Neural cell (in vitro differentiated cells): ENCODE data around the gene GDA. TPM values are rescaled to one million over a fixed set of nuclear protein-coding genes. Genes with fewer than 3 reads are reported as not detected.
A peak's percentile ranks its signal among the peaks of the same experiment; 100 is the strongest.

Source experiments
- H2AFZ ChIP-seq: fragments of 200-600, 300-800 bp; sonication (generic), shearing (Covaris generic); 2 replicates; pipeline ENCODE4 v1.6.0; 2014; ENCODE audit warnings: low read depth, mild to moderate bottlenecking, antibody characterized with exemption, low read length, moderate library complexity
- H3F3A ChIP-seq: fragments of 200-600 bp; shearing (Covaris generic); 2 replicates; pipeline ENCODE4 v1.6.1; 2016; ENCODE audit warnings: mild to moderate bottlenecking, moderate library complexity, mixed read lengths, antibody characterized with exemption, low read length; ENCODE audit not compliant: insufficient read depth, poor library complexity, severe bottlenecking
- H3K27ac ChIP-seq: fragments of 200-600, 300-800 bp; sonication (generic), shearing (Covaris generic); 2 replicates; pipeline ENCODE4 v1.5.1; 2014; ENCODE audit warnings: mild to moderate bottlenecking, low read length, moderate library complexity
- H3K27me3 ChIP-seq: fragments of 300-800, 200-600 bp; sonication (generic), shearing (Covaris generic); 2 replicates; pipeline ENCODE4 v1.6.0; 2014; ENCODE audit warnings: mild to moderate bottlenecking, low read depth, low read length, moderate library complexity; ENCODE audit not compliant: insufficient read depth
- H3K36me3 ChIP-seq: fragments of 300-800, 200-600 bp; sonication (generic), shearing (Covaris generic); 2 replicates; pipeline ENCODE4 v1.5.1; 2014; ENCODE audit warnings: mild to moderate bottlenecking, antibody characterized with exemption, low read length, moderate library complexity; ENCODE audit not compliant: insufficient read depth
- H3K4me2 ChIP-seq: fragments of 300-800, 200-600 bp; sonication (generic), shearing (Covaris generic); 2 replicates; pipeline ENCODE4 v1.6.0; 2014; ENCODE audit warnings: mild to moderate bottlenecking, low read length
- H3K4me3 ChIP-seq: fragments of 300-800, 200-600 bp; sonication (generic), shearing (Covaris generic); 2 replicates; pipeline ENCODE4 v1.5.1; 2014; ENCODE audit warnings: mild to moderate bottlenecking, low read length, moderate library complexity
- H3K79me2 ChIP-seq: fragments of 200-600 bp; shearing (Covaris generic); replicated peaks from 2 replicates; pipeline ENCODE4 v1.6.0; 2014; ENCODE audit warnings: mild to moderate bottlenecking, low read length, moderate library complexity; ENCODE audit not compliant: insufficient read depth
- H3K9ac ChIP-seq: fragments of 300-800, 200-600 bp; sonication (generic), shearing (Covaris generic); 2 replicates; pipeline ENCODE4 v1.6.1; 2016; ENCODE audit warnings: mild to moderate bottlenecking, low read length, mixed read lengths
- H3K9me2 ChIP-seq: fragments of 200-600 bp; shearing (Covaris generic); 2 replicates; pipeline ENCODE4 v1.6.1; 2016; ENCODE audit warnings: mild to moderate bottlenecking, low read length, mixed read lengths; ENCODE audit not compliant: insufficient read depth
- H3K9me3 ChIP-seq: fragments of 200-600, 300-800 bp; sonication (generic), shearing (Covaris generic); 2 replicates; pipeline ENCODE4 v1.6.1; 2016; ENCODE audit warnings: mild to moderate bottlenecking, mixed run types, low read length, moderate library complexity, mixed read lengths
- H4K20me1 ChIP-seq: fragments of 200-600 bp; shearing (Covaris generic); 2 replicates; pipeline ENCODE4 v1.6.1; 2016; ENCODE audit warnings: mild to moderate bottlenecking, mixed run types; ENCODE audit not compliant: insufficient read depth
- EP300 ChIP-seq: fragments of 450-650 bp; conservative IDR thresholded peaks from 2 replicates; pipeline ENCODE4 v1.6.1; 2014; ENCODE audit warnings: antibody characterized with exemption, mild to moderate bottlenecking, moderate library complexity; ENCODE audit not compliant: poor library complexity, severe bottlenecking
- EZH2 ChIP-seq: fragments of 200-600, 300-800 bp; shearing (Covaris generic), sonication (generic); IDR thresholded peaks from 2 replicates; pipeline ENCODE4 v1.6.1; 2014; ENCODE audit warnings: antibody characterized with exemption, low read length, borderline replicate concordance, mild to moderate bottlenecking; ENCODE audit not compliant: insufficient read depth, poor library complexity, severe bottlenecking
- MXI1 ChIP-seq: fragments of 450-650 bp; conservative IDR thresholded peaks from 2 replicates; pipeline ENCODE4 v1.6.1; 2014; ENCODE audit warnings: antibody characterized with exemption, mild to moderate bottlenecking; ENCODE audit not compliant: poor library complexity, severe bottlenecking
- POLR2AphosphoS5 ChIP-seq: IDR thresholded peaks from 2 replicates; pipeline ENCODE4 v1.6.1; 2012
- RAD21 ChIP-seq: fragments of 450-650 bp; conservative IDR thresholded peaks from 2 replicates; pipeline ENCODE4 v1.6.1; 2014; ENCODE audit warnings: antibody characterized with exemption, mild to moderate bottlenecking, moderate library complexity
- REST ChIP-seq: IDR thresholded peaks from 2 replicates; pipeline ENCODE4 v1.6.1; 2012; ENCODE audit warnings: borderline replicate concordance
- SMC3 ChIP-seq: fragments of 450-650 bp; conservative IDR thresholded peaks from 2 replicates; pipeline ENCODE4 v1.6.1; 2014; ENCODE audit warnings: antibody characterized with exemption, mild to moderate bottlenecking, moderate library complexity; ENCODE audit not compliant: poor library complexity
- TAF1 ChIP-seq: IDR thresholded peaks from 2 replicates; pipeline ENCODE4 v1.6.1; 2012; ENCODE audit warnings: low read depth
- polyA plus RNA-seq: library from polyadenylated mRNA; depleted of rRNA; stranded (reverse); fragments of >200 nt; gene quantifications from 2 replicates; pipeline ENCODE4 v1.2.3, GENCODE V29; 2014
- TF ChIP-seq, protein P1 (sequence below): fragments of 450-650 bp; IDR thresholded peaks from 2 replicates; pipeline ENCODE4 v1.5.1; 2014; ENCODE audit warnings: antibody characterized with exemption, mild to moderate bottlenecking, moderate library complexity; ENCODE audit not compliant: poor library complexity, severe bottlenecking

Gene GDA
- polyA plus RNA-seq, 1 donor from 2014 or later, result 0.26 TPM

GRCh38 chr9:72292256-72292682 is 143.0 kb downstream of the GDA start:
- TF ChIP-seq TAF1 (no peak), EZH2 (no peak), RAD21 (peak; percentile 57), POLR2AphosphoS5 (no peak), SMC3 (peak; percentile 71), REST (no peak), EP300 (no peak), MXI1 (no peak)
- TF ChIP-seq, protein P1, sequence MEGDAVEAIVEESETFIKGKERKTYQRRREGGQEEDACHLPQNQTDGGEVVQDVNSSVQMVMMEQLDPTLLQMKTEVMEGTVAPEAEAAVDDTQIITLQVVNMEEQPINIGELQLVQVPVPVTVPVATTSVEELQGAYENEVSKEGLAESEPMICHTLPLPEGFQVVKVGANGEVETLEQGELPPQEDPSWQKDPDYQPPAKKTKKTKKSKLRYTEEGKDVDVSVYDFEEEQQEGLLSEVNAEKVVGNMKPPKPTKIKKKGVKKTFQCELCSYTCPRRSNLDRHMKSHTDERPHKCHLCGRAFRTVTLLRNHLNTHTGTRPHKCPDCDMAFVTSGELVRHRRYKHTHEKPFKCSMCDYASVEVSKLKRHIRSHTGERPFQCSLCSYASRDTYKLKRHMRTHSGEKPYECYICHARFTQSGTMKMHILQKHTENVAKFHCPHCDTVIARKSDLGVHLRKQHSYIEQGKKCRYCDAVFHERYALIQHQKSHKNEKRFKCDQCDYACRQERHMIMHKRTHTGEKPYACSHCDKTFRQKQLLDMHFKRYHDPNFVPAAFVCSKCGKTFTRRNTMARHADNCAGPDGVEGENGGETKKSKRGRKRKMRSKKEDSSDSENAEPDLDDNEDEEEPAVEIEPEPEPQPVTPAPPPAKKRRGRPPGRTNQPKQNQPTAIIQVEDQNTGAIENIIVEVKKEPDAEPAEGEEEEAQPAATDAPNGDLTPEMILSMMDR, result peak; percentile 59
- H3K9me3 ChIP-seq, result no peaks in the 10 kb centered on the region
- no peaks in the 10 kb centered on the region for H4K20me1 ChIP-seq
- no peak overlapping the region for H3K27ac ChIP-seq
- no peaks in the 10 kb centered on the region for H3K27me3 ChIP-seq
- no peaks in the 10 kb centered on the region for H3K9me2 ChIP-seq
- H3K36me3 ChIP-seq, result no peaks in the 10 kb centered on the region
- H3K9ac ChIP-seq, result no peak overlapping the region
- no peak overlapping the region for H3K4me3 ChIP-seq
- H3K4me2 ChIP-seq, result no peak overlapping the region
- no peaks in the 10 kb centered on the region for H3K79me2 ChIP-seq
- no peak overlapping the region for H2AFZ ChIP-seq
- no peaks in the 10 kb centered on the region for H3F3A ChIP-seq

- Histone ChIP-seq H3K9me2 (no peaks in the 10 kb centered on the region), H3K79me2 (no peaks in the 10 kb centered on the region), H3K4me2 (no peak overlapping the region), H3F3A (no peaks in the 10 kb centered on the region), H3K27ac (no peak overlapping the region), H3K27me3 (no peaks in the 10 kb centered on the region), H4K20me1 (no peaks in the 10 kb centered on the region), H3K4me3 (no peak overlapping the region), H2AFZ (no peak overlapping the region), H3K36me3 (no peaks in the 10 kb centered on the region), H3K9me3 (no peaks in the 10 kb centered on the region), H3K9ac (no peak overlapping the region)
- TF ChIP-seq POLR2AphosphoS5, result no peak
- TF ChIP-seq MXI1, result no peak
- TF ChIP-seq TAF1, result no peak
- TF ChIP-seq RAD21, result no peak
- no peak for TF ChIP-seq EZH2
- TF ChIP-seq, protein P1, result no peak
- TF ChIP-seq SMC3, result no peak
- no peak for TF ChIP-seq EP300
- no peak for TF ChIP-seq REST
Measured at GRCh38 chr9:72292874-72293607, 143.8 kb downstream of the GDA start.
